Hepatocyte (in vitro differentiated cells): Measurements from ENCODE around the gene TTC28. TPM values are rescaled to one million over a fixed set of nuclear protein-coding genes. Genes with fewer than 3 reads are reported as not detected.

Experiments used
- DNase-seq: peaks from one replicate; pipeline ENCODE4 v3.0.0-alpha.2; 2016; ENCODE audit warnings: low spot score
- H2AFZ ChIP-seq: fragments of 200-600 bp; sonication (generic); 2 replicates; pipeline ENCODE4 v1.6.0; 2016; ENCODE audit warnings: antibody characterized with exemption, mild to moderate bottlenecking
- H3K27ac ChIP-seq: fragments of 200-600 bp; sonication (generic); 2 replicates; pipeline ENCODE4 v1.5.1; 2016; ENCODE audit warnings: mild to moderate bottlenecking
- H3K27me3 ChIP-seq: fragments of 200-600 bp; sonication (generic); 2 replicates; pipeline ENCODE4 v1.6.1; 2016
- H3K36me3 ChIP-seq: fragments of 200-600 bp; sonication (generic); replicated peaks from 2 replicates; pipeline ENCODE4 v1.5.1; 2016; ENCODE audit warnings: low read depth; ENCODE audit not compliant: insufficient read depth
- H3K4me1 ChIP-seq: fragments of 200-600 bp; sonication (generic); 2 replicates; pipeline ENCODE4 v1.5.1; 2016; ENCODE audit warnings: mild to moderate bottlenecking, moderate library complexity; ENCODE audit not compliant: insufficient read depth
- H3K4me2 ChIP-seq: fragments of 200-600 bp; sonication (generic); 2 replicates; pipeline ENCODE4 v1.6.0; 2016
- H3K4me3 ChIP-seq: fragments of 200-600 bp; sonication (generic); 2 replicates; pipeline ENCODE4 v1.5.1; 2016; ENCODE audit warnings: mild to moderate bottlenecking
- H3K79me2 ChIP-seq: fragments of 200-600 bp; sonication (generic); 2 replicates; pipeline ENCODE4 v1.6.0; 2017; ENCODE audit warnings: mild to moderate bottlenecking
- H3K9me2 ChIP-seq: fragments of 200-600 bp; sonication (generic); replicated peaks from 2 replicates; pipeline ENCODE4 v1.6.0; 2017; ENCODE audit warnings: mild to moderate bottlenecking; ENCODE audit not compliant: insufficient read depth
- H3K9me3 ChIP-seq: fragments of 200-600 bp; sonication (generic); 2 replicates; pipeline ENCODE4 v1.5.1; 2016; ENCODE audit warnings: low read depth, mild to moderate bottlenecking
- H4K20me1 ChIP-seq: fragments of 200-600 bp; sonication (generic); 2 replicates; pipeline ENCODE4 v1.6.0; 2016; ENCODE audit warnings: mild to moderate bottlenecking; ENCODE audit not compliant: insufficient read depth, poor library complexity, severe bottlenecking
- EZH2 ChIP-seq: fragments of 200-600 bp; sonication (generic); IDR thresholded peaks from 2 replicates; pipeline ENCODE4 v1.6.1; 2016; ENCODE audit warnings: antibody characterized with exemption, mild to moderate bottlenecking, borderline replicate concordance
- EZH2phosphoT487 ChIP-seq: fragments of 200-600 bp; sonication (generic); IDR thresholded peaks from one replicate; pipeline ENCODE4 v1.6.1; 2018; ENCODE audit warnings: antibody characterized with exemption, mild to moderate bottlenecking, low read depth, moderate library complexity; ENCODE audit not compliant: unreplicated experiment, severe bottlenecking
- WGBS: methylation state at CpG from one replicate; pipeline ENCODE4 v1.1.6; 2016; ENCODE audit warnings: low lambda C conversion rate; ENCODE audit errors: missing lambda C conversion rate; 5-methylcytosine and 5-hydroxymethylcytosine counted together
- polyA plus RNA-seq: library from polyadenylated mRNA; unstranded; fragments of >200 nt; fragmentation: Nextera tagmentation; extraction: Ambion mirVana; gene quantifications from 2 replicates; pipeline ENCODE4 v1.2.1, GENCODE V29; 2016
- total RNA-seq: library from RNA; depleted of rRNA; stranded (reverse); fragments of >200 nt; gene quantifications from 2 replicates; pipeline ENCODE4 v1.2.3, GENCODE V29; 2014
- TF ChIP-seq, protein P1 (sequence below): fragments of 200-600 bp; sonication (generic); IDR thresholded peaks from 2 replicates; pipeline ENCODE4 v1.5.1; 2016; ENCODE audit warnings: antibody characterized with exemption, mild to moderate bottlenecking; ENCODE audit not compliant: poor library complexity

Gene TTC28
- total and polyA plus RNA-seq, 2 experiments from 2014 or later = 14.7 to 30.4 TPM

GRCh38 chr22:27952779-27953178 lies 726.9 kb downstream of the TTC28 start:
- H2AFZ ChIP-seq = no peak overlapping the region
- H3K79me2 ChIP-seq = no peaks in the 10 kb centered on the region
- DNase-seq = no peak
- H3K27me3 ChIP-seq = no peaks in the 10 kb centered on the region
- H3K4me2 ChIP-seq = no peak overlapping the region
- no peaks in the 10 kb centered on the region for H3K9me2 ChIP-seq
- no peaks in the 10 kb centered on the region for H3K4me1 ChIP-seq
- H3K9me3 ChIP-seq = no peaks in the 10 kb centered on the region
- no peak overlapping the region for H3K4me3 ChIP-seq
- no peak overlapping the region for H3K27ac ChIP-seq
- 89% methylated on average over 3 of the region's 3 CpGs for WGBS
- no peaks in the 10 kb centered on the region for H4K20me1 ChIP-seq
- H3K36me3 ChIP-seq = no peaks in the 10 kb centered on the region
- no peak for TF ChIP-seq EZH2
- TF ChIP-seq, protein P1, sequence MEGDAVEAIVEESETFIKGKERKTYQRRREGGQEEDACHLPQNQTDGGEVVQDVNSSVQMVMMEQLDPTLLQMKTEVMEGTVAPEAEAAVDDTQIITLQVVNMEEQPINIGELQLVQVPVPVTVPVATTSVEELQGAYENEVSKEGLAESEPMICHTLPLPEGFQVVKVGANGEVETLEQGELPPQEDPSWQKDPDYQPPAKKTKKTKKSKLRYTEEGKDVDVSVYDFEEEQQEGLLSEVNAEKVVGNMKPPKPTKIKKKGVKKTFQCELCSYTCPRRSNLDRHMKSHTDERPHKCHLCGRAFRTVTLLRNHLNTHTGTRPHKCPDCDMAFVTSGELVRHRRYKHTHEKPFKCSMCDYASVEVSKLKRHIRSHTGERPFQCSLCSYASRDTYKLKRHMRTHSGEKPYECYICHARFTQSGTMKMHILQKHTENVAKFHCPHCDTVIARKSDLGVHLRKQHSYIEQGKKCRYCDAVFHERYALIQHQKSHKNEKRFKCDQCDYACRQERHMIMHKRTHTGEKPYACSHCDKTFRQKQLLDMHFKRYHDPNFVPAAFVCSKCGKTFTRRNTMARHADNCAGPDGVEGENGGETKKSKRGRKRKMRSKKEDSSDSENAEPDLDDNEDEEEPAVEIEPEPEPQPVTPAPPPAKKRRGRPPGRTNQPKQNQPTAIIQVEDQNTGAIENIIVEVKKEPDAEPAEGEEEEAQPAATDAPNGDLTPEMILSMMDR = no peak
- no peak for TF ChIP-seq EZH2phosphoT487

DNA sequence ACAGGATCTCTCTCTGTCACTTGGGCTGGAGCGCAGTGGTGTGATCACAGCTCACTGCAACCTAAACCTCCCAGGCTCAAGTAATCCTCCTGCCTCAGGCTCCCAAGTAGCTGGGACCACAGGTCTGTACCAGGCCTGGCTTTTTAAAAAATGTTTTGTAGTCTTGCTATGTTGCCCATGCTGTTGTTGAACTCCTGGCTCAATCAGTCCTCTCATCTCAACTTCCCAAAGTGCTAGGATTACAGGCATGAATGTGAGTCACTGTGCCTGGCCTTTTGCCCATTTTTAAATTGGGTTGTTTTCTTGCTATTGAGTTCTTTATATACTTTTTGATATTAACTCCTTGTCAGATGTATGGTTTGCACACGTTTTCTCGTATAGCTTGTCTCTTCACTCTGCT lies 727.5 kb downstream of the TTC28 start:
- Histone ChIP-seq H3K4me3 (no peak overlapping the region), H3K79me2 (no peaks in the 10 kb centered on the region), H2AFZ (no peak overlapping the region), H3K27ac (no peak overlapping the region), H4K20me1 (no peaks in the 10 kb centered on the region), H3K4me1 (no peaks in the 10 kb centered on the region), H3K4me2 (no peak overlapping the region), H3K36me3 (no peaks in the 10 kb centered on the region), H3K9me3 (no peaks in the 10 kb centered on the region), H3K27me3 (no peaks in the 10 kb centered on the region), H3K9me2 (no peaks in the 10 kb centered on the region)
- DNase-seq = no peak
- WGBS = 82% methylated on average over 3 of the region's 3 CpGs
- TF ChIP-seq EZH2phosphoT487 (no peak), EZH2 (no peak)
- TF ChIP-seq, protein P1 = no peak

DNA sequence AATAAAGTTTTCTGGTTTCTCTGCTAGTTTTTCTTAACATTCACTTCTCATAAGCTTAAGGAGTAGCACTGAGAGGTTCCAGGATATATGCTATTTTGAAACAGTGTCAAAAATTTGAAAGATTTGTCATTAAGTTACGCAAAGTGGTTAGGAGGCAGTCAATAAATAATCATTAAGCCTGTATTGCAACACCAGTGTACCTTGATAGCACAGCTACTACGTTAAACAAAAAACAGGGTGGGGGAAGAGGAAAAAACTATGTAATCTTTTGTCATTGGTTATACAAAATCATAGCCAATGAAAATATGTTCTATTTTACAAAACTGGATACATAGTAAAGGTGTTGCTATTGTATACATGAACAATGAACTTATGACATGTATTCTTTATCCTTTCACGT lies 730.2 kb downstream of the TTC28 start:
- no peak overlapping the region for H3K4me3 ChIP-seq
- H3K36me3 ChIP-seq = no peaks in the 10 kb centered on the region
- 91% methylated on average over 3 of the region's 3 CpGs for WGBS
- H3K9me2 ChIP-seq = no peaks in the 10 kb centered on the region
- H3K4me1 ChIP-seq = no peaks in the 10 kb centered on the region
- H2AFZ ChIP-seq = no peak overlapping the region
- no peak for DNase-seq
- TF ChIP-seq, protein P1 = no peak
- TF ChIP-seq EZH2phosphoT487 = no peak
- TF ChIP-seq EZH2 = no peak
- H3K27ac ChIP-seq = no peak overlapping the region
- H3K79me2 ChIP-seq = no peaks in the 10 kb centered on the region
- H3K9me3 ChIP-seq = no peaks in the 10 kb centered on the region
- no peaks in the 10 kb centered on the region for H4K20me1 ChIP-seq
- H3K27me3 ChIP-seq = no peaks in the 10 kb centered on the region
- no peak overlapping the region for H3K4me2 ChIP-seq

DNA sequence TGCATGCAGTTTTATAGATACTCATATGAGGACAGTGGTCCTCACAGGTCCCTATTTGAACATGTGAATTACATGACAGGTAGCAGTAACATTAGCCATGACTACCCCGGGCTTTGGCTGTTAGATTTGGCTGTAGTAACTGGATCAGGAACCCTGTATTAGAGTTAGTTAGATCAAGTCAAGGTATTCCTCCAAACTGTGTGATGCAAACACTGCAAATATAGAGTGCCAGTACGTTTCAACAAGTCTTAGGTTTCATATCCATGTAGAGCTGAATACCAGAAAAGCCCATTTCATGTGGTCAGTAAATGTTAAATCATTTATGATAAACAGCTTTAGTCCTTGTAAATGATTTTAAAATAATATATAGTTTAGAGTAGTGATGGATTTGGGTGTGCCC lies 731.1 kb downstream of the TTC28 start:
- Histone ChIP-seq H3K9me3 (no peaks in the 10 kb centered on the region), H3K4me3 (no peak overlapping the region), H3K9me2 (no peaks in the 10 kb centered on the region), H3K4me2 (no peak overlapping the region), H2AFZ (no peak overlapping the region), H3K79me2 (no peaks in the 10 kb centered on the region), H3K36me3 (no peaks in the 10 kb centered on the region), H3K4me1 (no peaks in the 10 kb centered on the region), H3K27ac (no peak overlapping the region), H4K20me1 (no peaks in the 10 kb centered on the region), H3K27me3 (no peaks in the 10 kb centered on the region)
- TF ChIP-seq EZH2phosphoT487 (no peak), EZH2 (no peak)
- TF ChIP-seq, protein P1 = no peak
- 88% methylated on average over 2 of the region's 2 CpGs for WGBS
- no peak for DNase-seq
